Peyer's patch (tissue), 4 donors: ENCODE measurements around the gene ABRAXAS1.

Experiments
- POLR2A ChIP-seq, 2 donors: fragments of 450-650 bp; IDR thresholded peaks; one replicate each; pipeline ENCODE4 v1.5.1; 2017; ENCODE audit warnings: antibody characterized with exemption in 2 of 2, mild to moderate bottlenecking in 2 of 2, moderate library complexity in 2 of 2
- TF ChIP-seq, protein P1 (sequence below), 6 experiments: fragments of 450-650 bp in 4 of 6; fragments of 200-600 bp in 2 of 6; sonication (generic) in 1 of 6; IDR thresholded peaks; one replicate each; pipeline ENCODE4 v1.5.1; 2017 to 2019; ENCODE audit warnings: antibody characterized with exemption in 6 of 6, mild to moderate bottlenecking in 3 of 6, moderate library complexity in 1 of 6

DNA sequence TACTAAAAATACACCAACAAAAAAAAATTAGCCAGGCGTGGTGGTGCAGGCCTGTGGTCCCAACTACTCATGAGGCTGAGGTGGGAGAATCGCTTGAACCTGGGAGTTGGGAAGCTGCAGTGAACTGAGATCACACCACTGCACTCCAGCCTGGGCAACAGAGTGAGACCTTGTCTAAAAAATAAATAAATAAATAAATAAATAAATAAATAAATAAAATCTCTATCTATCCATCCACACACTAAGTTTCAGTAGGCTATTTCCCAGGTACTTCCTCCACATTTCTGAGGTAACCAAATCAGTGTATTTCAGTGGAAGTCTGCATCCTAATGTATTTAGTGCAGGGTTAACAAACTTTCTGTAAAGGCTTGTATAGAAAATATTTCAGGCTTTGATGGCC, 10.9 kb downstream of the ABRAXAS1 start:
- TF ChIP-seq, protein P1, sequence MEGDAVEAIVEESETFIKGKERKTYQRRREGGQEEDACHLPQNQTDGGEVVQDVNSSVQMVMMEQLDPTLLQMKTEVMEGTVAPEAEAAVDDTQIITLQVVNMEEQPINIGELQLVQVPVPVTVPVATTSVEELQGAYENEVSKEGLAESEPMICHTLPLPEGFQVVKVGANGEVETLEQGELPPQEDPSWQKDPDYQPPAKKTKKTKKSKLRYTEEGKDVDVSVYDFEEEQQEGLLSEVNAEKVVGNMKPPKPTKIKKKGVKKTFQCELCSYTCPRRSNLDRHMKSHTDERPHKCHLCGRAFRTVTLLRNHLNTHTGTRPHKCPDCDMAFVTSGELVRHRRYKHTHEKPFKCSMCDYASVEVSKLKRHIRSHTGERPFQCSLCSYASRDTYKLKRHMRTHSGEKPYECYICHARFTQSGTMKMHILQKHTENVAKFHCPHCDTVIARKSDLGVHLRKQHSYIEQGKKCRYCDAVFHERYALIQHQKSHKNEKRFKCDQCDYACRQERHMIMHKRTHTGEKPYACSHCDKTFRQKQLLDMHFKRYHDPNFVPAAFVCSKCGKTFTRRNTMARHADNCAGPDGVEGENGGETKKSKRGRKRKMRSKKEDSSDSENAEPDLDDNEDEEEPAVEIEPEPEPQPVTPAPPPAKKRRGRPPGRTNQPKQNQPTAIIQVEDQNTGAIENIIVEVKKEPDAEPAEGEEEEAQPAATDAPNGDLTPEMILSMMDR (IDR thresholded peaks at IDR 0.05) = no peak
- no peak for TF ChIP-seq POLR2A (IDR thresholded peaks at IDR 0.05)
